Immature natural killer cell (primary cell): Measurements from ENCODE around the gene RTN1. TPM values are rescaled to one million over a fixed set of nuclear protein-coding genes. Genes with fewer than 3 reads are reported as not detected.

Source experiments
- polyA plus RNA-seq, 3 donors: library from polyadenylated mRNA; unstranded; fragments of 300-500 nt; fragmentation: Illumina TruSeq; gene quantifications; one replicate each; pipeline ENCODE4 v1.2.3, GENCODE V29; 2021

RTN1 gene
- polyA plus RNA-seq, 3 donors from 2014 or later = 0.56 to 5.1 (median 0.90) TPM

Other genes starting within 250 kb of the RTN1 start
- gene LRRC9, start 49.4 kb upstream of the RTN1 start, polyA plus RNA-seq = not detected
- 10 to 100 TPM; 14.1 to 33.5 (median 31.9) TPM for gene PCNX4, start 221.1 kb upstream of the RTN1 start, polyA plus RNA-seq